HEK293 (cell line): ENCODE results near the gene ARPC5L.

Source experiments
- IKZF3 ChIP-seq: fragments of 450-650 bp; IDR thresholded peaks from 2 replicates; pipeline ENCODE4 v1.5.0; 2018; ENCODE audit warnings: missing biosample characterization, mild to moderate bottlenecking, missing genetic modification characterization, moderate library complexity
- KLF9 ChIP-seq: fragments of 450-650 bp; formaldehyde crosslinking; IDR thresholded peaks from 2 replicates; pipeline ENCODE4 v1.5.1; 2016; ENCODE audit warnings: missing biosample characterization, missing genetic modification characterization, low read depth
- MEIS1 ChIP-seq: sonication (generic); formaldehyde crosslinking; IDR thresholded peaks from 2 replicates; pipeline ENCODE4 v1.8.1; 2022; ENCODE audit warnings: missing genetic modification reagents, mild to moderate bottlenecking, borderline replicate concordance
- MYNN ChIP-seq: fragments of 450-650 bp; formaldehyde crosslinking; IDR thresholded peaks from 2 replicates; pipeline ENCODE4 v1.5.1; 2016; ENCODE audit warnings: missing biosample characterization, missing genetic modification characterization, borderline replicate concordance
- OVOL3 ChIP-seq: fragments of 450-650 bp; formaldehyde crosslinking; IDR thresholded peaks from 2 replicates; pipeline ENCODE4 v1.5.1; 2016; ENCODE audit warnings: missing biosample characterization, missing genetic modification characterization
- SP2 ChIP-seq: fragments of 450-650 bp; formaldehyde crosslinking; IDR thresholded peaks from 2 replicates; pipeline ENCODE4 v1.5.1; 2016; ENCODE audit warnings: missing biosample characterization, missing genetic modification characterization
- WT1 ChIP-seq: fragments of 450-650 bp; formaldehyde crosslinking; IDR thresholded peaks from 2 replicates; pipeline ENCODE4 v1.5.1; 2016; ENCODE audit warnings: missing biosample characterization, missing genetic modification characterization
- YY1 ChIP-seq: fragments of 450-650 bp; formaldehyde crosslinking; IDR thresholded peaks from 2 replicates; pipeline ENCODE4 v1.5.1; 2018; ENCODE audit warnings: missing biosample characterization, missing genetic modification characterization
- ZBTB20 ChIP-seq: fragments of 450-650 bp; formaldehyde crosslinking; IDR thresholded peaks from 2 replicates; pipeline ENCODE4 v1.5.1; 2016; ENCODE audit warnings: missing biosample characterization, missing genetic modification characterization
- ZNF221 ChIP-seq: fragments of 450-650 bp; formaldehyde crosslinking; IDR thresholded peaks from 2 replicates; pipeline ENCODE4 v1.5.1; 2017; ENCODE audit warnings: missing biosample characterization, missing genetic modification characterization, borderline replicate concordance
- ZNF335 ChIP-seq: fragments of 450-650 bp; formaldehyde crosslinking; conservative IDR thresholded peaks from 2 replicates; pipeline ENCODE4 v1.5.1; 2016; ENCODE audit warnings: missing biosample characterization, missing genetic modification characterization
- ZNF350 ChIP-seq: fragments of 450-650 bp; formaldehyde crosslinking; IDR thresholded peaks from 2 replicates; pipeline ENCODE4 v1.5.0; 2017; ENCODE audit warnings: missing biosample characterization, mild to moderate bottlenecking, missing genetic modification characterization
- ZNF48 ChIP-seq: fragments of 450-650 bp; formaldehyde crosslinking; IDR thresholded peaks from 2 replicates; pipeline ENCODE4 v1.5.1; 2016; ENCODE audit warnings: missing biosample characterization, missing genetic modification characterization
- ZNF510 ChIP-seq: fragments of 450-650 bp; formaldehyde crosslinking; IDR thresholded peaks from 2 replicates; pipeline ENCODE4 v1.5.1; 2018; ENCODE audit warnings: mild to moderate bottlenecking, missing genetic modification characterization, missing biosample characterization; ENCODE audit not compliant: insufficient replicate concordance
- ZNF571 ChIP-seq: fragments of 450-650 bp; formaldehyde crosslinking; IDR thresholded peaks from 2 replicates; pipeline ENCODE4 v1.5.0; 2017; ENCODE audit warnings: missing biosample characterization, missing genetic modification characterization
- ZNF596 ChIP-seq: fragments of 450-650 bp; IDR thresholded peaks from 2 replicates; pipeline ENCODE4 v1.5.0; 2018; ENCODE audit warnings: missing biosample characterization, mild to moderate bottlenecking, missing genetic modification characterization, moderate library complexity
- ZNF629 ChIP-seq: fragments of 450-650 bp; formaldehyde crosslinking; IDR thresholded peaks from 2 replicates; pipeline ENCODE4 v1.5.1; 2017; ENCODE audit warnings: missing biosample characterization, missing genetic modification characterization
- ZNF664 ChIP-seq: fragments of 450-650 bp; formaldehyde crosslinking; IDR thresholded peaks from 2 replicates; pipeline ENCODE4 v1.5.1; 2016; ENCODE audit warnings: missing biosample characterization, missing genetic modification characterization
- ZNF670 ChIP-seq: fragments of 450-650 bp; formaldehyde crosslinking; IDR thresholded peaks from 2 replicates; pipeline ENCODE4 v1.5.1; 2016; ENCODE audit warnings: missing biosample characterization, missing genetic modification characterization, low read depth
- TF ChIP-seq, protein P1 (sequence below): fragments of 450-650 bp; formaldehyde crosslinking; optimal IDR thresholded peaks from 2 replicates; pipeline ENCODE3; 2016; ENCODE audit warnings: missing biosample characterization, mild to moderate bottlenecking, missing genetic modification characterization
- TF ChIP-seq, protein P2 (sequence below): fragments of 450-650 bp; formaldehyde crosslinking; IDR thresholded peaks from 2 replicates; pipeline ENCODE4 v1.5.1; 2017; ENCODE audit warnings: missing biosample characterization, missing genetic modification characterization
- TF ChIP-seq, protein P3 (sequence below): sonication (generic); formaldehyde crosslinking; IDR thresholded peaks from 2 replicates; pipeline ENCODE4 v1.8.1; 2022; ENCODE audit warnings: mild to moderate bottlenecking, moderate library complexity, missing genetic modification reagents
- TF ChIP-seq, protein P4 (sequence below): fragments of 450-650 bp; formaldehyde crosslinking; IDR thresholded peaks from 2 replicates; pipeline ENCODE4 v1.5.1; 2016; ENCODE audit warnings: missing biosample characterization, missing genetic modification characterization
- TF ChIP-seq, protein P5 (sequence below): fragments of 450-650 bp; formaldehyde crosslinking; IDR thresholded peaks from 2 replicates; pipeline ENCODE4 v1.5.1; 2017; ENCODE audit warnings: missing biosample characterization, missing genetic modification characterization
- TF ChIP-seq, protein P6 (sequence below): fragments of 450-650 bp; IDR thresholded peaks from 2 replicates; pipeline ENCODE4 v1.5.1; 2018; ENCODE audit warnings: missing biosample characterization, missing genetic modification characterization
- TF ChIP-seq, protein P7 (sequence below): fragments of 450-650 bp; formaldehyde crosslinking; IDR thresholded peaks from 2 replicates; pipeline ENCODE4 v1.5.1; 2016; ENCODE audit warnings: missing biosample characterization, missing genetic modification characterization

ARPC5L gene

GRCh38 chr9:124868511-124869465 is 6.9 kb downstream of the ARPC5L start (continued):
- TF ChIP-seq ZBTB20 (tag by site-specific recombination) (0 out of 2 replicates have a peak, but pooled peaks have one; percentile 38), ZNF221 (tag by site-specific recombination) (no peak), YY1 (no peak), ZNF335 (peak; percentile 84), ZNF664 (no peak), ZNF670 (no peak), ZNF350 (tag by site-specific recombination) (no peak), ZNF571 (tag by site-specific recombination) (no peak), WT1 (tag by site-specific recombination) (no peak), IKZF3 (tag by site-specific recombination) (peak; percentile 44; the same call in 1 of the 2 replicates), MYNN (tag by site-specific recombination) (no peak), SP2 (tag by site-specific recombination) (peak; percentile 67), OVOL3 (no peak), ZNF596 (tag by site-specific recombination) (no peak), ZNF629 (tag by site-specific recombination) (no peak; the same call in 1 of the 2 replicates), KLF9 (tag by site-specific recombination) (peak; percentile 42; the same call in 1 of the 2 replicates), ZNF510 (no peak), ZNF48 (tag by site-specific recombination) (no peak), MEIS1 (CRISPR knock-in tag) (no peak)
- TF ChIP-seq, protein P1, sequence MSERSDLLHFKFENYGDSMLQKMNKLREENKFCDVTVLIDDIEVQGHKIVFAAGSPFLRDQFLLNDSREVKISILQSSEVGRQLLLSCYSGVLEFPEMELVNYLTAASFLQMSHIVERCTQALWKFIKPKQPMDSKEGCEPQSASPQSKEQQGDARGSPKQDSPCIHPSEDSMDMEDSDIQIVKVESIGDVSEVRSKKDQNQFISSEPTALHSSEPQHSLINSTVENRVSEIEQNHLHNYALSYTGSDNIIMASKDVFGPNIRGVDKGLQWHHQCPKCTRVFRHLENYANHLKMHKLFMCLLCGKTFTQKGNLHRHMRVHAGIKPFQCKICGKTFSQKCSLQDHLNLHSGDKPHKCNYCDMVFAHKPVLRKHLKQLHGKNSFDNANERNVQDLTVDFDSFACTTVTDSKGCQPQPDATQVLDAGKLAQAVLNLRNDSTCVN (tag by site-specific recombination): peak; percentile 89
- TF ChIP-seq, protein P2, sequence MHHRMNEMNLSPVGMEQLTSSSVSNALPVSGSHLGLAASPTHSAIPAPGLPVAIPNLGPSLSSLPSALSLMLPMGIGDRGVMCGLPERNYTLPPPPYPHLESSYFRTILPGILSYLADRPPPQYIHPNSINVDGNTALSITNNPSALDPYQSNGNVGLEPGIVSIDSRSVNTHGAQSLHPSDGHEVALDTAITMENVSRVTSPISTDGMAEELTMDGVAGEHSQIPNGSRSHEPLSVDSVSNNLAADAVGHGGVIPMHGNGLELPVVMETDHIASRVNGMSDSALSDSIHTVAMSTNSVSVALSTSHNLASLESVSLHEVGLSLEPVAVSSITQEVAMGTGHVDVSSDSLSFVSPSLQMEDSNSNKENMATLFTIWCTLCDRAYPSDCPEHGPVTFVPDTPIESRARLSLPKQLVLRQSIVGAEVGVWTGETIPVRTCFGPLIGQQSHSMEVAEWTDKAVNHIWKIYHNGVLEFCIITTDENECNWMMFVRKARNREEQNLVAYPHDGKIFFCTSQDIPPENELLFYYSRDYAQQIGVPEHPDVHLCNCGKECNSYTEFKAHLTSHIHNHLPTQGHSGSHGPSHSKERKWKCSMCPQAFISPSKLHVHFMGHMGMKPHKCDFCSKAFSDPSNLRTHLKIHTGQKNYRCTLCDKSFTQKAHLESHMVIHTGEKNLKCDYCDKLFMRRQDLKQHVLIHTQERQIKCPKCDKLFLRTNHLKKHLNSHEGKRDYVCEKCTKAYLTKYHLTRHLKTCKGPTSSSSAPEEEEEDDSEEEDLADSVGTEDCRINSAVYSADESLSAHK: no peak
- TF ChIP-seq, protein P3, sequence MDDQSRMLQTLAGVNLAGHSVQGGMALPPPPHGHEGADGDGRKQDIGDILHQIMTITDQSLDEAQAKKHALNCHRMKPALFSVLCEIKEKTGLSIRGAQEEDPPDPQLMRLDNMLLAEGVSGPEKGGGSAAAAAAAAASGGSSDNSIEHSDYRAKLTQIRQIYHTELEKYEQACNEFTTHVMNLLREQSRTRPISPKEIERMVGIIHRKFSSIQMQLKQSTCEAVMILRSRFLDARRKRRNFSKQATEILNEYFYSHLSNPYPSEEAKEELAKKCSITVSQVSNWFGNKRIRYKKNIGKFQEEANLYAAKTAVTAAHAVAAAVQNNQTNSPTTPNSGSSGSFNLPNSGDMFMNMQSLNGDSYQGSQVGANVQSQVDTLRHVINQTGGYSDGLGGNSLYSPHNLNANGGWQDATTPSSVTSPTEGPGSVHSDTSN (CRISPR knock-in tag): 0 out of 2 replicates have a peak, but pooled peaks have one; percentile 35
- TF ChIP-seq, protein P4, sequence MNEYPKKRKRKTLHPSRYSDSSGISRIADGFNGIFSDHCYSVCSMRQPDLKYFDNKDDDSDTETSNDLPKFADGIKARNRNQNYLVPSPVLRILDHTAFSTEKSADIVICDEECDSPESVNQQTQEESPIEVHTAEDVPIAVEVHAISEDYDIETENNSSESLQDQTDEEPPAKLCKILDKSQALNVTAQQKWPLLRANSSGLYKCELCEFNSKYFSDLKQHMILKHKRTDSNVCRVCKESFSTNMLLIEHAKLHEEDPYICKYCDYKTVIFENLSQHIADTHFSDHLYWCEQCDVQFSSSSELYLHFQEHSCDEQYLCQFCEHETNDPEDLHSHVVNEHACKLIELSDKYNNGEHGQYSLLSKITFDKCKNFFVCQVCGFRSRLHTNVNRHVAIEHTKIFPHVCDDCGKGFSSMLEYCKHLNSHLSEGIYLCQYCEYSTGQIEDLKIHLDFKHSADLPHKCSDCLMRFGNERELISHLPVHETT (tag by site-specific recombination): 0 out of 2 replicates have a peak, but pooled peaks have one; percentile 32
- TF ChIP-seq, protein P5, sequence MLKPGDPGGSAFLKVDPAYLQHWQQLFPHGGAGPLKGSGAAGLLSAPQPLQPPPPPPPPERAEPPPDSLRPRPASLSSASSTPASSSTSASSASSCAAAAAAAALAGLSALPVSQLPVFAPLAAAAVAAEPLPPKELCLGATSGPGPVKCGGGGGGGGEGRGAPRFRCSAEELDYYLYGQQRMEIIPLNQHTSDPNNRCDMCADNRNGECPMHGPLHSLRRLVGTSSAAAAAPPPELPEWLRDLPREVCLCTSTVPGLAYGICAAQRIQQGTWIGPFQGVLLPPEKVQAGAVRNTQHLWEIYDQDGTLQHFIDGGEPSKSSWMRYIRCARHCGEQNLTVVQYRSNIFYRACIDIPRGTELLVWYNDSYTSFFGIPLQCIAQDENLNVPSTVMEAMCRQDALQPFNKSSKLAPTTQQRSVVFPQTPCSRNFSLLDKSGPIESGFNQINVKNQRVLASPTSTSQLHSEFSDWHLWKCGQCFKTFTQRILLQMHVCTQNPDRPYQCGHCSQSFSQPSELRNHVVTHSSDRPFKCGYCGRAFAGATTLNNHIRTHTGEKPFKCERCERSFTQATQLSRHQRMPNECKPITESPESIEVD (tag by site-specific recombination): no peak
- TF ChIP-seq, protein P6, sequence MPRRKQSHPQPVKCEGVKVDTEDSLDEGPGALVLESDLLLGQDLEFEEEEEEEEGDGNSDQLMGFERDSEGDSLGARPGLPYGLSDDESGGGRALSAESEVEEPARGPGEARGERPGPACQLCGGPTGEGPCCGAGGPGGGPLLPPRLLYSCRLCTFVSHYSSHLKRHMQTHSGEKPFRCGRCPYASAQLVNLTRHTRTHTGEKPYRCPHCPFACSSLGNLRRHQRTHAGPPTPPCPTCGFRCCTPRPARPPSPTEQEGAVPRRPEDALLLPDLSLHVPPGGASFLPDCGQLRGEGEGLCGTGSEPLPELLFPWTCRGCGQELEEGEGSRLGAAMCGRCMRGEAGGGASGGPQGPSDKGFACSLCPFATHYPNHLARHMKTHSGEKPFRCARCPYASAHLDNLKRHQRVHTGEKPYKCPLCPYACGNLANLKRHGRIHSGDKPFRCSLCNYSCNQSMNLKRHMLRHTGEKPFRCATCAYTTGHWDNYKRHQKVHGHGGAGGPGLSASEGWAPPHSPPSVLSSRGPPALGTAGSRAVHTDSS (tag by site-specific recombination): no peak
- TF ChIP-seq, protein P7, sequence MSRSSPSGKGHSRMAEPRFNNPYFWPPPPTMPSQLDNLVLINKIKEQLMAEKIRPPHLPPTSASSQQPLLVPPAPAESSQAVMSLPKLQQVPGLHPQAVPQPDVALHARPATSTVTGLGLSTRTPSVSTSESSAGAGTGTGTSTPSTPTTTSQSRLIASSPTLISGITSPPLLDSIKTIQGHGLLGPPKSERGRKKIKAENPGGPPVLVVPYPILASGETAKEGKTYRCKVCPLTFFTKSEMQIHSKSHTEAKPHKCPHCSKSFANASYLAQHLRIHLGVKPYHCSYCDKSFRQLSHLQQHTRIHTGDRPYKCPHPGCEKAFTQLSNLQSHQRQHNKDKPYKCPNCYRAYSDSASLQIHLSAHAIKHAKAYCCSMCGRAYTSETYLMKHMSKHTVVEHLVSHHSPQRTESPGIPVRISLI (tag by site-specific recombination): no peak
